ENCODE measurements around the gene C1orf210.

C1orf210 gene

GRCh38 chr1:43246466-43247213, 38.7 kb downstream of the C1orf210 start:
- no peak for DNase-seq

GRCh38 chr1:43243299-43243698, 42.1 kb downstream of the C1orf210 start:
- no peak for DNase-seq

- DNase-seq, result no peak
These were observed 44.0 kb downstream of the C1orf210 start for GRCh38 chr1:43241413-43241836.

- DNase-seq, result peak; percentile 36 to 44
These were observed 45.9 kb downstream of the C1orf210 start for GRCh38 chr1:43239484-43239883.

GRCh38 chr1:43238991-43239469, 46.4 kb downstream of the C1orf210 start:
- no peak for DNase-seq

GRCh38 chr1:43238085-43238484, 47.3 kb downstream of the C1orf210 start:
- peak; percentile 49 to 69 for DNase-seq

- DNase-seq, result no peak
These were observed 48.3 kb downstream of the C1orf210 start for GRCh38 chr1:43237121-43237520.

- peak; percentile 5 to 25 for DNase-seq
These were observed 49.8 kb downstream of the C1orf210 start for GRCh38 chr1:43235451-43236121.

- no peak for DNase-seq
These were observed 50.3 kb downstream of the C1orf210 start for GRCh38 chr1:43235040-43235439.

GRCh38 chr1:43234267-43234666, 51.1 kb downstream of the C1orf210 start:
- DNase-seq, result no peak

GRCh38 chr1:43233631-43234030, 51.8 kb downstream of the C1orf210 start:
- DNase-seq, result no peak

- no peak for DNase-seq
These were observed 52.9 kb downstream of the C1orf210 start for GRCh38 chr1:43232482-43232881.

GRCh38 chr1:43232074-43232473, 53.3 kb downstream of the C1orf210 start:
- DNase-seq, result peak; percentile 22 to 23

Data from inflammatory macrophage treated with lipopolysaccharide for 1 hour (primary cell).